LHCN-M2 (cell line): ENCODE results near the gene RFX4. TPM values are rescaled to one million over a fixed set of nuclear protein-coding genes. Genes with fewer than 3 reads are reported as not detected.
A peak's percentile ranks its signal among the peaks of the same experiment; 100 is the strongest.

Experiments
- DNase-seq: peaks from one replicate; pipeline ENCODE4 v3.0.0-alpha.2; 2012; ENCODE audit warnings: low read depth
- total RNA-seq: library from RNA; depleted of rRNA; stranded (reverse); fragments of >200 nt; gene quantifications from 2 replicates; pipeline ENCODE4 v1.2.3, GENCODE V29; 2014

Gene RFX4
- total RNA-seq, 1 experiment from 2014 or later: not detected

DNA sequence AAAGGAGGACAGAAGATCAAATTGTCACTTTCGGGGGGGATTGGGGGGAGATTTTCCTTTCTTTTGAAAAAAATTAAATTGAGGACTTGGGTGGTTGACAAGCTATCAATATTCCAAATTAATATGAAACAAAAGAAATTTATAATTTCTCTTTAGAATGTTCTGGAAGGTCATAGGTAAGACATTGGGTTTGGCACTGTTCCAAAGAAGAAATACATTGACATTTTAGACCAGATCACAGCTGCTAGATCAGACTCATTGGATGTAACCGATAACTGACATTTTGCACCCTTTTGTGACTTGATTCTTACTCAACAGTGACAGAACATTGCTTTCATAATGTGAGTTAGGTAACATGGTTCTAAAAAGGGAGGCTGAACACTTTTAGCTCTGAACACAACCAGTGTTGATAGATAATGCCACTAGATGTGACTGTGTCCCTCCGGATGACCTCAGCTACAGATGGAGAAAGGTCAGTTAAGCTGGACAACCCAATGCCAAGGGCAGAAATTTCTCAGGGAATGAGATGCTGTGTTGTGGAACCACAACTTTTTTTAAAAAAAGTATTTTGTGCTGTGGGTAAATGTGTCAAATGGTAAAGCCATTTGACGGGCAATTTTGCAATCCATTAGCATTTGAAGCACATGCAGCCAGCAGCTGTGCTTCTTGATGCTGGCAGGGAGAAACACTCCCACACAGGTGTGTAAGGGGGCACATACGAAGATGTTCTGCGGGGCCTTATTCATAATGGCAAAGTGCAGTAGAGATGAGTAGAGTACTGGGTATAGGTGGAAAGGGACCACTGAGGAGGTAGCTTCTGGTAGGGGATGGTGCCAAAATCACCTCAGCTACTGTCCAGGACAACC is 62.9 kb downstream of the RFX4 start:
- no peak for DNase-seq

- no peak for DNase-seq
Observed at GRCh38 chr12:106646472-106646871, 63.7 kb downstream of the RFX4 start.

DNA sequence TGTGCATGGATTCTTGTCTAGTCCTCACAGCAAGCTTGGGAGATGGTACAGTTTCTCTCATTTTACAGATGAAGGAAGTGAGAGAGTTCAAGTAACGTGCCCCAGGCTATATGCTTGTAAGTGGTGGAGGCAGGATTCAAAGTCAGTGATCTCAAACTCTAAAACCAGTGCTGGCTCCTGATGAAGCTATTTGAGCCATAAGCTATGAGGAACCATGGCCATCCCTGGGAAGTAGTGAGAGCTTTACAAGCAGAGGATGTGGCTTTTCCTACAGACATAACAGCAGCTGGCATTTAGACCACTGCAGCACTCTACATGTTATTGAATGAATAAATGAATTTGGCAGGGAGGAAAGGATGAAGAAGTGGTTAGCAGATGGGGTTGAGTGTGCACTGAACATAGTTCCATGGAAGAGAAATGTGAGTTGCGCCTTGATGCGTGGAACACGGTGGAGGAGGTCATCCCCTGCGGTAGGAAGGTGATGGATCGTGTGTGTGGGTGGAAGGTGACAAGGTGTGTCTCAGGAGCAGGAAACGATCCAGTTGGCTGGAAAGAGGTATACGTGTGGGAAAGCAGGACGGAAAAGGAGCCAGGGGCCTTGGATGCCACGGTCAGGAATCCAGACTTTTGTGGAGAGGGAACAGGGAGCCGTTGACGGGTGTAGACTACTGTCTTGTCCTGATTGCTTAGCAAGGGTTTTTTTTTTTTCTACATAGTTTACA is 65.2 kb downstream of the RFX4 start:
- no peak for DNase-seq

DNA sequence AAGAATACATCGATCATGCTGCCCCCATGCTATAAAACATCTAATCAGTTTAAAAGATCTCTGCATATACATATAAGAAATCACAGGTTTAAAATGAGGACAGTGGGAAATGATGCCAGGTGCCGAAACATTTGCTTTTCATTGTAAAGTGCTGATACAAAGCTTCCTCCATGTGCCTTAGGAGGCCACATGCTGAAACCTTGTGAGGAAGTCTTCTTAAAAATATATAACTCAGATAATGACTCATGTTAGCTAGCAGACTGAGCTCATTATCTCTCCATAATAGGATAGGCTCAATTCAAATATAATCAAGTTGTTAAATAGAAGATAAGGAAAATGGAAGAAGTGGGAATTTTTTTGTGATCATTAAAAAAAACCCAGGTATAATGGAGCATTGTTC is 65.9 kb downstream of the RFX4 start:
- no peak for DNase-seq

DNA sequence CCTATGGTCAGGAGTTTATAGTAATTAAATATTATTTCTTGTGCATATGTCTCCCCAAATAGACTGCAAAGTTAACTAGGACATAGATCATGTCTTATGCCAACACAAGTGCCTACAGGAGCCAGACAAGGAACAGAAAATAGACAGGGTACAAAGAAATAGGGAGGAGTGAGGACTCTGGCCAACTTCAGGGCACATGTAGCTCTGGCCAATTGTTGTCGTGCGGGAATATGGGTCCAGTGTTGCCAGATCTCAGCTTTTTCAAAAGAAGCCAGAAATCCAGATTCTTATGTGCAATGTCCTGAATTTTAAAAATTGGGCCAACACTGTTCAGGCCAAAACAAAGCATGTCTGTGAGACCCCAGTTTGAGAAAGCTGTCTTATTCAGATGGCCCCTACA is 68.7 kb downstream of the RFX4 start:
- DNase-seq: no peak

DNA sequence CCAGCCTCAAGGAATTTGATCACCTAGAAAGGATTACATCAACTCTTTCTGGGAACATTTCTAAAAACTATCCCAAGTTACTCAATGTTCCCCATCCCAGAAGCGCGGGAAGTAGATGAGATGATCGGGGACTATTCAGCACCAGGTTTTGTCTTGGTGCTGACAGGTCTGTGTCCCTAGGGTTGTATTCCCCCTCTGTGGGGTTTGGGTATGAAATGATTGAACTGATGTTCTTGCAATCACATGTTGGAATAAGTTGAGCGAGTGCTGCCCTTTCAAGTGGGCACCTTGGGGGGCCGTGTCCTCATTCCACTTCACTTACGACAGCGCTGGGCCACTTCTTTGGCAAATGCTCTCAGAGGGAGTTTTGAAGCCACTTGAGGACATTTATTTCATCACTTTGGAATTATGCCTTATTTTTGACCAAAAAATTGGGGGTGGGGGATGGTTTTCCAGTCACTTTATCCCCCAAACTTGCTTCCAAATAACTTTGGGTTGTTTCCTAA is 69.8 kb downstream of the RFX4 start:
- DNase-seq: no peak

DNA sequence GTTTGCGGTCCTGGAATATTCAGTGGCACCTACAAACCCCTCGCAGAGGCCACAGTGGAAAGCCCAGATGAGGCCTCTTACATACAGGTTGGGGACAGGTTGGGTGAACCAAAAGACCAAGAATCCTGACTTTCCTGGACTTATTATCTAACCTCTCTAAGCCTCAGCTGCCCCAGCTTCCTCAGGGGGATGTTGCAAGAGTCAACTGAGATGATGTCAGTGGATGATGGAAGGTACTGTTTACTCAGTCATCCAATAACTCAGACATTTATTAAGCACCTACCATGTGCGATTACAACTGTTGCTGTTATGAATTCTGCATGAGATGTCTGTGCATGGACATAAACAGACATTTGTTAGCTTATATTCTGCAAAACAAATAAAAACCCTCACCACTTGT is 72.8 kb downstream of the RFX4 start:
- DNase-seq: no peak

- DNase-seq: no peak
Observed at GRCh38 chr12:106657488-106657887, 74.7 kb downstream of the RFX4 start.

DNA sequence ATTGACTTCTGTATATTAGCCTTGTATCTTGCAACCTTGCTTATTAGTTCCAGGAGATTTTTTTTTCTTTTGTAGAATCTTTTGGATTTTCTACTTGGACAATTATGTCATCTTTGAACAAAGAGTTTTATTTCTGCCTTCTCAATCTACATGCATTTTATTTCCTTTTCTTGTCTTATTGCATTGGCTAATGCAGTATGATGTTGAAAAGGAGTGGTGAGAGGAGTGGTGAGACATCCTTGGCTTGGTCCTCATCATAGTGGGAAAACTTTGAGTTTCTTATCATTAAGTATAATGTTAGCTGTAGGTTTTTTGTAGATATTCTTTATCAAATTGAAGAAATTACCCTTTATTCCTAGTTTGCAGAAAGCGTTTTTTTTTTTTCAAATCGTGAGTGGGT is 80.6 kb downstream of the RFX4 start:
- no peak for DNase-seq

GRCh38 chr12:106669216-106669615 is 86.4 kb downstream of the RFX4 start:
- DNase-seq: no peak

DNA sequence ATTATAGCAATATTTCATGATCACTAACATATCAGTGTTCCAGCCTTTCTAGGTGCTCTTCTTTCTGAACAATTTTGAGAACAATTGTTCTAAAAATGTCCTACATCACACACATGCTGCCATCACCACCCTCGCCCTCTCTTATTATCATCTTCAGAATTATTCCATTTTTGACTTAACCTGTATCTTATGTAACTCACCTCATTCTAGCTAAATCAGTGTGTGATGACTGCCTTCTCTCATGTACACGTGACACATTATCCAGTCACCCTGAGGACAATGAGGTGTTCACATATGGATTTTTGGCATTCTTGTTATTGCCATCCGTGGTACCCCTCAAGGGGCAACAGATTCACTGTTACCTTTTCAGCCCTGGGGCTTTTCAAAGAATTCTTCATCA is 87.3 kb downstream of the RFX4 start:
- no peak for DNase-seq

- no peak for DNase-seq
Observed at GRCh38 chr12:106671840-106672239, 89.0 kb downstream of the RFX4 start.

GRCh38 chr12:106672314-106673025 is 89.7 kb downstream of the RFX4 start:
- DNase-seq: no peak

GRCh38 chr12:106673141-106673540 is 90.3 kb downstream of the RFX4 start:
- peak; percentile 15 for DNase-seq

- no peak for DNase-seq
Observed at GRCh38 chr12:106675651-106676435, 93.0 kb downstream of the RFX4 start.

- no peak for DNase-seq
Observed at GRCh38 chr12:106679574-106679973, 96.8 kb downstream of the RFX4 start.

DNA sequence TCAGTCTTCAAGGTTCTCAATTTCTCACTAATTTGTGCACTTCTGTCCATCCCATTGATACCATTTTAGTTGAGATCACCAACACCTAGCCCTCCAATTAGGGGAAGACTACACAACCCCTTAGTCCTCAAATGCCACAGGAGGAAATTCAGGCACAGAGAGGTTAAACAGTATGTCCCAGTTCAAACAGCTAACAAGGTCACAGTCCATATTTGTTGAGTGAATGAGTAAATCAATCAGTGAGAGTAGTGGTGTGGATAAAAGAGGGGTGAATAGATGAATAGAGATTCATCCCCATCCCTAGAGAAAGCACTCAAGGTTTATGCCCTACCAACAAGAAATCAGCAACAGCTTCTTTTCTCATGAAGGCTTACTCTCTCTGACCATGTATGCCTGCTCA is 97.5 kb downstream of the RFX4 start:
- DNase-seq: no peak

DNA sequence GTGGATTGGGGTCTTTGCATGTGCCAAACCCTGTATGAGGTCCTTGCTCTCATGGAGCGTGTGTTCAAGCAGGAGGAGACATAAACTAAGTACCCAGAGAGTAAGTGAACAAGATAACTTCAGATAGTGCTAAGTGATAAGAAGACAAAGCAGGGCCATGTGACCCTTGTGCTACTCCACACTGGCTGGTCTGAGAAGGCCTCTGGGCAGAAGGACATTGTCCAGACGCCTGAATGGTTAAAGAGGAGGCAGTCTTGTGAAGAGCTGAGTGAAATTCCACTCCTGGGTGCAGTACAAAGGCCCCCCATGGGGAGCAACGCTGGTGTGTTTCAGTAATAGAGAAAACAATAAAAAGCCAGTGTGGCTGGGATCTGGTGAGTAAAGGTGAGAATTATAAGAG is 98.4 kb downstream of the RFX4 start:
- DNase-seq: no peak

DNA sequence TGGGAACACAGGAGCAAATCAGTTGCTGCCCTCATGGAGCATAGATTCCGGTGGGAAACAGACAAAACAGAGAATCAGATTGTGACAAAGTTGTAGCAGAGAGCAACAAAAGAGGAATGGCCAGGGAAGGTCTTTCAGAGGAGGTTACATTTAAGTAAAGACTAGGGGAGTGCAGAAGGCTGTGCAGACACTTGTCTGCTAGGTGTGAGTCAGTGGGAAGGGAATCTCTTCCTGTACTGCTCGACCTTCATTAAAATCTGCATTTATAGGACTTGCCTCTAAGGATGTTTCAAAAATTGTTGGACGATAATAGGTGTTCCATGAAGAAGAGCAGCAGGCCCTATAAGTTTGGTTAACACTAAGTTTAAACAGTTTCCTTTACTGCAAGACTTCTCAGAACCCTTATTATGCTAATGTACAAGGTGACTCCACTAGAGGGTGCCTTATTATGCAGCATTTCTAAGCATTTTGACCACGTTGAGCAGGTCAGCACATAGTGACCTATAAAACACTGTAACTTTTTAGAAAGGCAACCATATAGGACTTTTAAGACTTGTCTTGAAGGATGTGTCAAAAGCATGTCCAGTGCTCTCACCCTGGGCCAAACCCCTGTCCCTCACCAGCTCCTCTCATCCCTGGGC is 99.9 kb downstream of the RFX4 start:
- DNase-seq: peak; percentile 17

- DNase-seq: no peak
Observed at GRCh38 chr12:106684497-106684896, 101.7 kb downstream of the RFX4 start.

DNA sequence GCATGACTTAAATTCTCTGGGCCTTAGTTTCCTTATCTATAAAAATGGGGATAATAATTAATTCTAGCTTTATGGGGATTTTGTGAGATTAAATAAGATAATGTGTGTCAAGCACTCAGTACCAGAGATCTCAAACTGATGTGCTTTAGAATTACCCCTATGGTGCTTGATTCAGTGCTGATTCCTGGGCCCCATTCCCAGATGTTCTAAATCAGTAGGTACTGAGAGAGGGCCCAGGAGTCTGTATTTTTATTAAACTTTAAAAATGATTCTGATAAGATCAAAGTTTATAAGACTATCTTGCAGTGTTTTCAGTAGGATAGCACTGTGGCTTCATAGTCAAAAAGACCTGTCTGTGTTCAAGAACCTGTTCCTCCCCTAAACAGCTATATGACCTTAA is 102.6 kb downstream of the RFX4 start:
- DNase-seq: no peak
